ENCODE measurements around the gene RNF148.
"Not testable (repeated sequence)": the region's sequence is repeated elsewhere in the genome, so short reads cannot be mapped to it uniquely, and the experiment has no call there.

The RNF148 gene

GRCh38 chr7:122691569-122692235 is 11.0 kb downstream of the RNF148 start:
- no peak for DNase-seq (ENCODE audit: low read depth, low spot score)

GRCh38 chr7:122689346-122690109 is 13.2 kb downstream of the RNF148 start:
- DNase-seq (ENCODE audit: low read depth, low spot score), result no peak

- no peak for DNase-seq (ENCODE audit: low read depth, low spot score)
Measured at GRCh38 chr7:122688400-122688998, 14.2 kb downstream of the RNF148 start.

- no peak for DNase-seq (ENCODE audit: low read depth, low spot score)
Measured at GRCh38 chr7:122686360-122686878, 16.3 kb downstream of the RNF148 start.

GRCh38 chr7:122684504-122684903 is 18.2 kb downstream of the RNF148 start:
- DNase-seq (ENCODE audit: low read depth, low spot score), result no peak

GRCh38 chr7:122682815-122683550 is 19.7 kb downstream of the RNF148 start:
- no peak for DNase-seq (ENCODE audit: low read depth, low spot score)

GRCh38 chr7:122681186-122681585 is 21.5 kb downstream of the RNF148 start:
- not testable (repeated sequence) for DNase-seq (ENCODE audit: low read depth, low spot score)

- DNase-seq (ENCODE audit: low read depth, low spot score), result no peak
Measured at GRCh38 chr7:122679813-122680212, 22.9 kb downstream of the RNF148 start.

GRCh38 chr7:122679269-122679709 is 23.4 kb downstream of the RNF148 start:
- not testable (repeated sequence) for DNase-seq (ENCODE audit: low read depth, low spot score)

- no peak for DNase-seq (ENCODE audit: low read depth, low spot score)
Measured at GRCh38 chr7:122677149-122677548, 25.6 kb downstream of the RNF148 start.

- no peak for DNase-seq (ENCODE audit: low read depth, low spot score)
Measured at GRCh38 chr7:122676466-122676865, 26.3 kb downstream of the RNF148 start.

- no peak for DNase-seq (ENCODE audit: low read depth, low spot score)
Measured at GRCh38 chr7:122675621-122676020, 27.1 kb downstream of the RNF148 start.

- no peak for DNase-seq (ENCODE audit: low read depth, low spot score)
Measured at GRCh38 chr7:122675011-122675410, 27.7 kb downstream of the RNF148 start.

GRCh38 chr7:122674502-122674901 is 28.2 kb downstream of the RNF148 start:
- peak; percentile 74 for DNase-seq (ENCODE audit: low read depth, low spot score)

- no peak for DNase-seq (ENCODE audit: low read depth, low spot score)
Measured at GRCh38 chr7:122673951-122674350, 28.8 kb downstream of the RNF148 start.

- no peak for DNase-seq (ENCODE audit: low read depth, low spot score)
Measured at GRCh38 chr7:122672536-122672935, 30.2 kb downstream of the RNF148 start.

GRCh38 chr7:122663733-122664132 is 39.0 kb downstream of the RNF148 start:
- no peak for DNase-seq (ENCODE audit: low read depth, low spot score)

GRCh38 chr7:122658856-122659255 is 43.9 kb downstream of the RNF148 start:
- DNase-seq (ENCODE audit: low read depth, low spot score), result no peak

- DNase-seq (ENCODE audit: low read depth, low spot score), result no peak
Measured at GRCh38 chr7:122653685-122654084, 49.0 kb downstream of the RNF148 start.

GRCh38 chr7:122652876-122653275 is 49.8 kb downstream of the RNF148 start:
- DNase-seq (ENCODE audit: low read depth, low spot score), result no peak

Measured in brain pericyte (primary cell).